Esophagus squamous epithelium (tissue), 5 donors: ENCODE results near the gene PML. TPM values are rescaled to one million over a fixed set of nuclear protein-coding genes. Genes with fewer than 3 reads are reported as not detected.
A peak's percentile ranks its signal among the peaks of the same experiment; 100 is the strongest.
"Not testable (repeated sequence)": the region's sequence is repeated elsewhere in the genome, so short reads cannot be mapped to it uniquely, and the experiment has no call there.

ENCODE experiments used
- DNase-seq: peaks from one replicate; lab custom pipeline; 2025; lab: John Stamatoyannopoulos, UW
- H3K27ac ChIP-seq, 4 donors: fragments of 200-600 bp; sonication (generic); one replicate each; pipeline ENCODE4 v1.5.1; 2016 to 2019; ENCODE audit warnings: mild to moderate bottlenecking in 1 of 4
- H3K27me3 ChIP-seq, 4 donors: fragments of 200-600 bp; sonication (generic); 1 replicate in 3 of 4; 2 replicates in 1 of 4; pipeline versions ENCODE4 v1.5.1 to v1.6.0; 2017 to 2021; ENCODE audit warnings: antibody characterized with exemption in 1 of 4
- H3K36me3 ChIP-seq, 3 donors: fragments of 200-600 bp; sonication (generic); one replicate each; pipeline ENCODE4 v1.5.1; 2016 to 2019
- H3K4me1 ChIP-seq, 3 donors: fragments of 200-600 bp; sonication (generic); one replicate each; pipeline ENCODE4 v1.5.1; 2017 to 2019
- H3K4me3 ChIP-seq, 4 donors: fragments of 200-600 bp; sonication (generic); 1 replicate in 3 of 4; 2 replicates in 1 of 4; pipeline ENCODE4 v1.5.1; 2016 to 2019; ENCODE audit warnings: mild to moderate bottlenecking in 2 of 4, moderate library complexity in 1 of 4
- H3K9me3 ChIP-seq, 3 donors: fragments of 200-600 bp; sonication (generic); one replicate each; pipeline ENCODE4 v1.5.1; 2016 to 2019
- CTCF ChIP-seq, 6 experiments: fragments of 450-650 bp in 4 of 6; fragments of 200-600 bp in 2 of 6; sonication (generic) in 2 of 6; IDR thresholded peaks; one replicate each; pipeline ENCODE4 v1.5.1; 2016 to 2019; ENCODE audit warnings: antibody characterized with exemption in 6 of 6, mild to moderate bottlenecking in 4 of 6, moderate library complexity in 4 of 6
- POLR2A ChIP-seq, 4 donors: fragments of 450-650 bp; IDR thresholded peaks; one replicate each; pipeline ENCODE4 v1.6.1; 2017; ENCODE audit warnings: antibody characterized with exemption in 4 of 4, mild to moderate bottlenecking in 4 of 4, moderate library complexity in 3 of 4
- WGBS, 2 donors: methylation state at CpG; one replicate each; pipeline ENCODE4 v1.1.5; 2018; 5-methylcytosine and 5-hydroxymethylcytosine counted together
- intact Hi-C: fragments of 100-400 bp; cut with DNase I; formaldehyde crosslinking; loops from one replicate; pipeline ENCODE4 v1.15.0; 2022
- total RNA-seq, 4 donors: library from RNA; depleted of rRNA; stranded (reverse); fragments of >200 nt; gene quantifications; one replicate each; pipeline ENCODE4 v1.1.0, GENCODE V29; 2016
- donor health status: DM: yes; HTN: yes; CAD: no.

PML gene
- total RNA-seq, 4 donors from 2014 or later = 34.0 to 52.3 (median 44.5) TPM

GRCh38 chr15:73965094-73965757 is 29.3 kb upstream of the PML start:
- peak overlapping the region in 1 of 4 donors; percentile 55 for H3K27ac ChIP-seq
- H3K36me3 ChIP-seq = no peaks in the 10 kb centered on the region
- no peak for DNase-seq
- no peak for TF ChIP-seq CTCF (IDR thresholded peaks at IDR 0.05)
- H3K4me3 ChIP-seq = peak overlapping the region in 2 of 4 donors; percentile 18 to 50
- intact Hi-C loops = no loop called here
- WGBS, 2 donors = 10 to 39% methylated on average over 4 to 5 of the region's 13 CpGs
- no peaks in the 10 kb centered on the region for H3K27me3 ChIP-seq
- peaks cover 7 to 26% (median 17%) of the 10 kb centered on the region in 3 donors for H3K4me1 ChIP-seq
- no peaks in the 10 kb centered on the region for H3K9me3 ChIP-seq

- peaks cover 7 to 26% (median 17%) of the 10 kb centered on the region in 3 donors for H3K4me1 ChIP-seq
- no peaks in the 10 kb centered on the region for H3K36me3 ChIP-seq
- TF ChIP-seq CTCF (IDR thresholded peaks at IDR 0.05) = no peak
- no peak for TF ChIP-seq POLR2A (IDR thresholded peaks at IDR 0.05)
- no peak overlapping the region for H3K27ac ChIP-seq
- no peaks in the 10 kb centered on the region for H3K9me3 ChIP-seq
- intact Hi-C loops = no loop called here
- DNase-seq = no peak
- no peak overlapping the region for H3K4me3 ChIP-seq
- 21 to 32% methylated on average over 2 of the region's 2 CpGs for WGBS, 2 donors
- H3K27me3 ChIP-seq = no peaks in the 10 kb centered on the region
These were observed 28.8 kb upstream of the PML start for GRCh38 chr15:73965758-73966113.

GRCh38 chr15:73968461-73968860 is 26.1 kb upstream of the PML start:
- WGBS, 2 donors = 93% methylated on average over 3 of the region's 3 CpGs
- intact Hi-C loops = no loop called here
- no peaks in the 10 kb centered on the region for H3K9me3 ChIP-seq
- no peaks in the 10 kb centered on the region for H3K27me3 ChIP-seq
- H3K4me3 ChIP-seq = no peak overlapping the region
- H3K27ac ChIP-seq = no peak overlapping the region
- peaks cover 15 to 37% (median 25%) of the 10 kb centered on the region in 3 donors for H3K4me1 ChIP-seq
- TF ChIP-seq POLR2A (IDR thresholded peaks at IDR 0.05) (no peak), CTCF (IDR thresholded peaks at IDR 0.05) (no peak)
- DNase-seq = no peak
- H3K36me3 ChIP-seq = no peaks in the 10 kb centered on the region

GRCh38 chr15:73969151-73969759 is 25.3 kb upstream of the PML start:
- H3K36me3 ChIP-seq = no peaks in the 10 kb centered on the region
- no peaks in the 10 kb centered on the region for H3K27me3 ChIP-seq
- no peak for TF ChIP-seq CTCF (IDR thresholded peaks at IDR 0.05)
- TF ChIP-seq POLR2A (IDR thresholded peaks at IDR 0.05) = no peak
- peaks cover 18 to 39% (median 25%) of the 10 kb centered on the region in 3 donors for H3K4me1 ChIP-seq
- no peak overlapping the region for H3K4me3 ChIP-seq
- H3K9me3 ChIP-seq = no peaks in the 10 kb centered on the region
- WGBS, 2 donors = 83 to 84% methylated on average over 5 to 6 of the region's 6 CpGs
- H3K27ac ChIP-seq = no peak overlapping the region
- intact Hi-C loops = no loop called here
- DNase-seq = no peak

GRCh38 chr15:73972984-73973682 is 21.4 kb upstream of the PML start:
- H3K27me3 ChIP-seq = peaks cover 0 to 13% (median 0%) of the 10 kb centered on the region in 4 donors
- 8 to 30% methylated on average over 12 to 13 of the region's 26 CpGs for whole genome bisulfite sequencing, 2 donors
- TF ChIP-seq CTCF (IDR thresholded peaks at IDR 0.05) = peak; percentile 70 to 93 (median 87)
- TF ChIP-seq POLR2A (IDR thresholded peaks at IDR 0.05) = no peak
- H3K4me3 ChIP-seq = peak overlapping the region in 3 of 4 donors; percentile 16 to 56 (median 18)
- no peak overlapping the region for H3K27ac ChIP-seq
- DNase-seq = no peak
- H3K36me3 ChIP-seq = no peaks in the 10 kb centered on the region
- no peaks in the 10 kb centered on the region for H3K9me3 ChIP-seq
- intact Hi-C loops = no loop called here
- H3K4me1 ChIP-seq = peaks cover 8 to 14% (median 11%) of the 10 kb centered on the region in 3 donors

- H3K27ac ChIP-seq, H3K36me3 ChIP-seq, H3K9me3 ChIP-seq, intact Hi-C loops, DNase-seq: not testable (repeated sequence)
- peaks cover 0 to 13% (median 0%) of the 10 kb centered on the region in 4 donors for H3K27me3 ChIP-seq
- 50% methylated on average over 2 of the region's 39 CpGs; no CpG with 5 or more reads in 1 of the 2 donors for whole genome bisulfite sequencing, 2 donors
- peak overlapping the region in 2 of 4 donors; percentile 16 to 56 for H3K4me3 ChIP-seq
- peaks cover 8 to 14% (median 11%) of the 10 kb centered on the region in 3 donors for H3K4me1 ChIP-seq
These were observed 20.8 kb upstream of the PML start for GRCh38 chr15:73973683-73974200.
